Occipital lobe (tissue), 2 donors: ENCODE data around the gene PIP4K2A. TPM values are rescaled to one million over a fixed set of nuclear protein-coding genes. Genes with fewer than 3 reads are reported as not detected.
"Not testable (repeated sequence)": the region's sequence is repeated elsewhere in the genome, so short reads cannot be mapped to it uniquely, and the experiment has no call there.

ENCODE experiments used
- DNase-seq: peaks from one replicate; lab custom pipeline; 2025; lab: John Stamatoyannopoulos, UW
- total RNA-seq: library from RNA; depleted of rRNA; stranded (reverse); fragments of >200 nt; gene quantifications from one replicate; pipeline ENCODE4 v1.2.3, GENCODE V29; 2014

Gene PIP4K2A
- total RNA-seq, 1 donor from 2014 or later: 41.0 TPM

DNA sequence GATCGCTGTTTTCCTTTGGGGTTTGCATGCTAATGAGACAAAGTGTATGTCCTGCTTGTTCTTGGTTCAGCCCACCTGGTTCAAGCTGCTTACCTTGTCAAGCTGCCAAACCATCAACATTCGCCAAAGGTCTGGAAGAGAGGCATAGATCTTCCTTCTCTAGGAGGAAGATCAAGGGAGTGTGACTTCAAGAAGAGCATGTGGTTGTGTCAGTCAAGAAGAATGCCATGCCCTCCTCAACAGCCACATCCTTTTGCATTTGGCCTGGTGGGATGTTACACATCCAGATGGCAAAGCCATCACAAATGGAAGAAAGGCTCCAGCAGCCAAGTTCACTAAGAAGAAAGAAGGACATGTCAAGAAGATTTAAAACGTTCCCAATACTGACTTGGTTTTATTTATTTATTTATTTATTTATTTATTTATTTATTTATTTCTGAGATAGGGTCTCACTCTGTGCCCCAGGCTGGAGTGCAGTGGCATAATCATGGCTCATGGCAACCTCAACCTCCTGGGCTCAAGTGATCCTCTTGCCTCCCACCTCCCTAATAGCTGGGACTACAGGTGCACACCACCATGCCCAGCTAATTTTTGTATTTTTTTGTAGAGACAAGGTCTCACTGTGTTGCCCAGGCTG, 5.1 kb upstream of the PIP4K2A start:
- DNase-seq: no peak

DNA sequence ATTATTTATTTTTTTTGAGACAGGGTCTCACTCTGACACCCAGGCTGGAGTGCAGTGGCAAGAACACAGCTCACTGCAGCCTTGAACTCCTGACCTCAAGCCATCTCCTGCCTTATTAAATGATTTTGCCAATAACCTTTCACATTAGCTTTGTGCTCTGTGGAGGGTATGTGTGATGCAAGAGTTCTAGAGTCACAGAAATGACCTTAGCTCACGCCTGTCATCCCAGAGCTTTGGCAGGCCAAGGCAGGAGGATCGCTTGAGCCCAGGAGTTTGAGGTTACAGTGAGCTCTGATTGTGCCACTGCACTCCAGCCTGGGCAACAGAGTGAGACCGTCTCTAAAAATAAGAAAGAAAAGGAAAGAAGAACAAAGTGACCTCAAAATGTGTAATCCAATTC, 4.3 kb upstream of the PIP4K2A start:
- not testable (repeated sequence) for DNase-seq

DNA sequence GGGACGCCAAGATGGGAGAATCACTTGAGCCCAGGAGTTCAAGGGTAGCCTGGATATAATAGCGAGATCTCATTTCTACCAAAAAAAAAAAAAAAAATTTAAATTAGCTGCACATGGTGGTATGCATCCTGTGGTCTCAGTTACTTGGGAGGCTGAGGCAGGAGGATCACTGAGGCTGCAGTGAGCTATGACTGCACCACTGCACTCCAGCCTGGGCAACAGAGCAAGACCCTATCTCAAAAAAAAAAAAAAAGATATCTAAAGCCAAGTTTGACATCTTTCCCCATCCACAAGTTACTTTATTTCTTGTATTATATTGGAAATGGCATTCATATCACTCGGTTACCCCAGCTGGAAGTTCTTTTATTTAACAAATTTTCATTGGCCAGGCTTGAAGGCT, 3.4 kb upstream of the PIP4K2A start:
- no peak for DNase-seq

DNA sequence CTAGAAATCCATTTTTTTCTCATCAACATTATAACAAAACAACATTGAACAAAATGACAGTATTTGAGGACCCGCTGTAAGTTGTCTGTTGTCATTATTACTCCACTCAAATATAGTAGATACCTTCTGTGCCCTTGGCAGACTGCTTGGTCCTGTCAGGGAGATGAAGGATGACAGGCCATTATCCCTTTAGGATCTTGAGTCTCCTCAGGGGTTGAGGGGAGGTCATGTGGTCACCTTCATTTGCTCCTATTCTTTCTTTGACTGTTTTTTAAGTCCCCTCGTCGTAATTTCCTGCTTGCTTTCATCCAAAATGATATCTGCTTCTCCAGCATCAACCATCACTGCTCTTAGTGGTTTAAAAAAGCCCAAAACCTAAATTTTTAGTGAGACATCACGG, 2.6 kb upstream of the PIP4K2A start:
- DNase-seq: no peak

DNA sequence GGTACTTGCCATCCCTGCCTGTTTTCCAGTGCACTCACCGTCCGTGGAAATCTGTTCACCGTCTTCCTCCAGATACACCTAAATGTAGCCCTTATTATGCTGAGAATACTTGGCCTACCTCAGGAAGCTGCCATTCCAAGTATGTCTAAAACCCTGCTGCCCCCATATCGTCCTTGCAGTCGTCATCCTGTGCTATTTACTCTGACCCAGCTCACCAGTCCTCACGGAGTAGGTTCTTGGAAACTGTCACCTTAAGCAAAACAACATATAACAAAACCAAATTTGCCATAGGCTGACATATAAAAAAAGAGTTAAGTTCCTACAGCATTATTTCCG, 880 bp upstream of the PIP4K2A start:
- no peak for DNase-seq

DNA sequence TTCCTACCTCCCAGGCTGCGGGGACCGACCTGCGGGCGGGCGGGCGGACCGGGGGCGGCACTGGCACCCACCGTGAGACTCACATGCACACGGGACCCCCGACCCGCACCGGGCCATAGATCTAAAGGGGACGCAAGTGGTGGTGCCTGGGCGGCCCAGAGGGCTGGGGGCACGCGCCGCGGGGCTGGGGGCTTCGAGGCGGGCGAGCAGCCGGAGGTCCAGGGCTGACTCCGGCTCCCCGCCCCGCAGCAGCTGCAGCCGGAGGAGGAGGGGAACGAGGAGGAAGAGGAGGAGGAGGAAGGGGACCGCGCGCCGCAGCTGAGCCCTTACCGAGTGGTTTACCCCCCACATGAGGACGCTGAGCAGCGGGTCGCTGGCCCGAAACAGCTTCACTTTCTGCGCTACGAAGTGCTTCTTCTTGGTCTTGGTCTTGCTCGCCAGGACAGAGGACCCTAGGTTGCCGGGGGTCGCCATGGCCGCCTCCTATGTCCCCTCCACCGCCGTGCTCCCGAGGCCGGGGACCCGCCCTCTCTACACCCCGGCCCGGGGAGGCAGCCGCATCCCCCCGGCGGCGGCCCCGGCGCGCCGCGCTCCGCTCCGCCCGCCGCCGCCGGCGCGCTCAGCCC, 412 bp downstream of the PIP4K2A start:
- DNase-seq: no peak

DNA sequence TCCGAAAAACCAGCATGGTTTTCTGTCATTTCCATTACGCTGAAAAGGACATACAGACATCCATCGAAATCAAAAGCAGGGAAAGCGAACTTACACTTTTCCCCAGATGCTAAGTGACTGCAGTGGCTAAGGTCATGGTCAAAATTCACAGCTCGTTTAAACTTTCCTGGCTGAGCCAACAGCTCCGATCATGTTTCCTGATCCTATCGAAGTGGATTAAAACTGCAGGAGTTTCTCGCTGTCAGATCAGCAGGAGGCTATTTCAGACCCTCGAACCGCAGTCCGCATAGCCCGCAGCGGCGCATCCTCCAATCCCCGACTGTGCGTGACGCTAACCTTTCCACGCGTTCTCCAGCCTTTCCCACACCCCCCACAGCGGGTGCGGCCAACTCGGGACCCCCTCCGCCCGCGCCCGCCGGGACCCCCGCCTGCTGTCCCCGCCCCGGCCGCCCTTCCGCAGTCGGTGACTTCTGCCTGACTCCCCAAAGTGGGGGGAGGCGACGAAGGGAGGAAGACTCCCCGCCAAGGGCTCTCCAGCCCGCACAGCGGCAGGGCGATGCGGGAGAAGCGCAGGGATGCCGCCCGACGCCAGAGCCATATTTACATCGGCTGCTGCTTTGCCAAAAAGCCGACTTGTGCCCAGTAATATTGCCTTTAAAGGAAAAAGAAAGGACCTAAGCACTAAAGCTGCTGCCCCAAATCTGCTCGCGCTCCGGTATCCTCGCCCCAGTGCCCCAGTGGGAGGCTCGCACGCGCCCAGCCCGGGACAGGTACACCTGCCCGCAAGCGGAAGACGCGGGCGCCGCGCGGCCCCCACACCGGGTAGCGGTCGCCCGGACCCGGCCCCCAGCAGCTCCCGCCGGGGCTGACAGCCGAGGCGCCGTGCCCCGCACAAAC, 1.2 kb downstream of the PIP4K2A start:
- DNase-seq: no peak

DNA sequence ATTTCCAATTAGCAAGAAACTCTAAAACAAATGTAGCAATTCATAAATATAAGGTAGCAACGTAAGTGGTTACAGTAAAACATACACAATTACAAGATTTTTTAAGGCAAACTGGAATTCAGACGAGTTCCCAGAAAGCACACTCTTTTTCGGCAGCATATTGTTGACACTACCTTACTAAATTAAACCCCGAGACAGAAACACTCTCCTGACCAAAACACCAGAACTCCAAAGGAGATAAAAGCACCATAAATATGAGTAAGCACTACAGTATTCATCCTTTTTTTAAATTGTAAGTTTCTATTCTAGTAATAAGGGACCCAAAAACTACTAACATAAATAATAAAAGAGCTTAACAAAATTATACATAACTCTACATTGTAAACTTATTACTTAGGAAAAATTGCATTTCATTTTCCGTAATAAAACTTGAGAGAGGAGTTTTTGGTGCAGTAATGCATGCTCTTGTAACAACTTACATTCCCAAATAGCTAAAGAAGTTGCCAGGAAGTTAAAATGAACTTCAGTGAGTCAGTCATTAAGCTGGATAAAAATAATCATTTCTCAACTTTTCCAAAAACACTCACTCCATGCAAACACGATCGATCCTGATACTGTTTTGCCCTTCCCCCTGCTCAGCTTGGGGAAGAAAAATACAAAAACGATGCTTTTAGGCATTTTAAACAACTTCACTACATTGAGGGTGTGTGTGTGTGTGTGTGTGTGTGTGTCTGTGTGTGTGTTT, 2.0 kb downstream of the PIP4K2A start:
- DNase-seq: no peak

DNA sequence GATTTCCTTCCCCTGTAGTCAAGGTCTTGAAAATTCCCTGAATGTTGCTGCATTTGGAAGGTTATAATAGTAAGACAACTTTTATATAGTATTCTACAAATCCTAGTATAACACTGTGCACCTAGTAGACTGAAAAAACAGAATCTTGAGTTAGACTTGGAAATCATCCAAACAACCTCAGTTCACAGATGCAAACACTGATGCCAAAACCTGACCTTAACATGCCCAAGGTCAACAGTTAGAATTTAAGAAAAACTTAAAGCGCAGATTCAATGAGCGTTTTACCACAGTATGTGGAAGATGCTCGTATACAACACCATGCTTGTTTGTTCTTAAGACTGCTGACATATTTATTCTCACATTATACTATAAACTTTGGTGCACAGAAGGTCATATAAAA, 3.0 kb downstream of the PIP4K2A start:
- no peak for DNase-seq

DNA sequence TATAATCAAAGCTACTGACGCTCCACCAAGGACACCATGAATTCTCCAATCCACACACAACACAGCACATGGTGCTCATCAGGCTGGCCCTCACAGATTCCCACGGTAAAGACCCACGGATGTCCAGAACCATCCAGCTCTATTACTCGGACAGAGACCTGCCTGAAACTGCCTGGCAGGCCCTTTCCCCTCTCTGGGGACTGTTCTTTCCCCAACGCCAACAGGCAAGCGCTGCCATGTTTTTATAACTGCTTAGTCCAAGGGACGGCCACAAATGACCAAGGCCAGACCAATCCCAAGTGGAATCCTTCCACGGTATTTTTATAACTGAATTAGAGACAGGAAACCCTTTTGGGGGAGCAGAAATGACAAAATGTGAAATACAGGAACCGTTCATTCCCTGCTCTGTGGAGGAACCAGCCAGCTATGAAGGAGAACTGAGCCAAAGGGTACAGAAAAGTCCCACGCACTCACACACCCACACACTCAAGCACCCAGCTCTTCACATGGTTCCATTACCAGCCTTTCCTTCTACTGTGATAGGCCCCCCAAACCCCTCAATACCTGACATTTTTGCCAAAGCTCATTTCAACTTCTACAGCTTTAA, 4.1 kb downstream of the PIP4K2A start:
- no peak for DNase-seq

DNA sequence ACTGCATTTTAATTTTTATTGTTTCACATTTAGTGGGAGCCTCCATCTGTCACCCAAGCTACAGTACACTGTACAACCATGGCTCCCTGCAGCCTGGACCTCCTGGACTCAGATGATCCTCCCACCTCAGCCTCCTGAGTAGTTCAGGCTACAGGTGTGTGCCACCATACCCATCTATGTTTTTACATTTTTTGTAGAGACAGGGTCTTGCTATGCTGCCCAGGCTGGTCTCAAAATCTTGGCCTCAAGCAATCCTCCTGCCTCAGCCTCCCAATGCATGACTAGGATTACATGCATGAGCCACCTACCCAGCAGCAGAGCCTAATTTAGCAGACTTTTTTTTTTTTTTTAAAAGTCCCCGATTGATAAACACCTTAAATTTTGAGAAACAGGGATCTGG, 5.6 kb downstream of the PIP4K2A start:
- DNase-seq: no peak

DNA sequence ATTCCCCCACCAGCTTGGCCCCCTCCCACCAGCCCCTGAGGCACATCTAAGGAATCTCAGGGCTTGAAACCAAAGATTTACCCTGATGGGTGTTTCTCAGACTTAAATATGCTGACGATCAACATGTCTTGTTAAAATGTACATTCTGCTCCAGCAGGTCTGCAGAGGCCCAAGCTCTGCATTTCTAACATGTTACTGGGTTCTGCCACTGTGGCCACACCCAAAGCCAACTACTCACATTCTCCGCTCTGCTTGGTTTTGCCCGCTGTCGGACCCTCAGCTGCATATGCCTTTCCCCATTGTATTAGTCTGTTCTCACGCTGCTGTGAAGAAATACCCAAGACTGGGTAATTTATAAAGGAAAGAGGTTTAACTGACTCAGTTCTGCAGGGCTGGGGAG, 8.9 kb downstream of the PIP4K2A start:
- no peak for DNase-seq

DNA sequence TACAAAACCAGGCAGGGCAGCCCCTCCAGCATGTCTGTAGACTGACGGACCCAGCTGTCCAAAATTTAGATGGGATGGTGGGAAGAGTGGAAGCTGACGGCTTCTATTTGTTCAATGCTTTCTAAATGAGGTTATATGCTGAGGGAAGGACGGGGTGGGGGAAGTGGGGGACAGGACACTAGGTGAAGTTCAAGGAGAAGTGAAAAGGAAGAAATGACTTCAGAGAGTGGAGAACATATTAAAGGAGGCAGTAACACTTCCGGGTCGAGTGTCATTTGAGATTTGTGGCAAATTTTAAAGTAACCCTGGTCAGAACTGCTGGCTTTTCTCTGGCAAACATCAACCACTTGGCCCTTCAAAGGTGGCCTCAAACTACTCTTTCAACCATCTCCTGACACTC, 9.4 kb downstream of the PIP4K2A start:
- DNase-seq: no peak

DNA sequence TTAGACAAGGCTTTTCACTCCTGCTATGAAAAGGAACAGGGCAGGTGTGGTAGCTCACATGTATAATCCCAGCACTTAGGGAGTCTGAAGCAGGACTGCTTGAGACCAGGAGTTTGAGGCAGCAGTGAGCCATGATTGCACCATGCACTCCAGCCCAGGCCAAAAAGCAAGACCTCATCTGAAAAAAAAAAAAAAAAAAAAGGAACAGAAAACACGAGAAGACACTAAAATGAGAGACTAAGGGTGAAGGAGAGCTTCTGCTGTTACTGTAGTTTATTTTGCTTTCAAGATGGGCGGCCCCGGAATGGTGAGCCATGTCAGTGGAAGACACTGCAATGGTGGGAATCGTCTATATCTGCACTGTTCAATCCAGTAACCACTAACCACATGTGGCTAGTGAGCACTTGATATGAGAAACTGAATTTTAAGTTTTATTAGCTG, 9.9 kb downstream of the PIP4K2A start:
- DNase-seq: no peak

DNA sequence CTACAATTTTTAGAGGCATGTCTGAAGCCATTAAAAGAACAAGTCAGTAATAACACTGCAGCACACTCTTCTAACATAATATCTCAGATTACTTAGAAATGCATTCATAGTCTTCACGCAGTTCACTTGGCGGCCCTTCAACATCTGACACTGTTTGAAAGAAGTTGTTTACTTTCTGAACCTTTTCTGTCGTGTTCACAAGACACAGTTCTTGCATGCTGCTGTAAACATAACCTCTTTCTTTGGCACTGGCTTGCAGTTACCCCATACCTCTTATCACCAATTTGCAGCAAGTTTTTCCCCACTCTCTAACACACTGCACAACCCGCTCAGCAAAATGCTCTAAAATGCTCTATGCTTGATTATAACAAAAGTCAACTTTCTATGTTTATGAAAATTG, 12.0 kb downstream of the PIP4K2A start:
- no peak for DNase-seq

DNA sequence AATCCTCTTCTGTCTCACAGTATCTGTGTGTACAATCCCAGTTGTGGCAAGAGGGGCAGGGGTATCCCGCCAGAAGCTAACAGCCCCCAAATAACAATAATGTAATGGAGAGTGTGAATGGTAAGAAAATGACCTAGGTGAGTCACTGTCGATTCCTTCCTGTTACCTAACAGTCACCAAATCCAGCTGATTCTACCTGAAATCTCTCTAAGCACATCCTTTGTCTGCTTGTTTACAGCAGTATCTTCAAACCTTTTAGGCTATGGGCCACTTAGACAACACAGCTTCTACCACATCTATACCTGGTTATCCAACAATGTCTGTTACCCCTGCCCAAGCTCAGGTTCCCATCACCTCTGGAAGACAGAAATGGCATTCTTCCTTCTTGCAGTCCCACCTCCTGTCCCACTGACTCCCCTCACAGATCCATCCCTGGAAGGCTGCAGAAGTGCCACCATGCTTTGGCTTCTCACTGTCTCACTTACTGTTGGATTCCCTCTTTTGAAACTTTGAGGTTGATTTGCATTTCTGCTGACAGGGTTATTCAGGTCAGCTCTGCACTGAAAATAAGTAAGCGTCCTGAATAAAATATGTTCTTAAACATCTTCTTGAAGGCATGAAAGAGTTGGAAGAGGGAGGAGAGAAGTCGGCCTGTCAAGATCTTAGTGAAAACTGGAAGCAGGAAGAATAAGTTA, 13.1 kb downstream of the PIP4K2A start:
- DNase-seq: no peak

DNA sequence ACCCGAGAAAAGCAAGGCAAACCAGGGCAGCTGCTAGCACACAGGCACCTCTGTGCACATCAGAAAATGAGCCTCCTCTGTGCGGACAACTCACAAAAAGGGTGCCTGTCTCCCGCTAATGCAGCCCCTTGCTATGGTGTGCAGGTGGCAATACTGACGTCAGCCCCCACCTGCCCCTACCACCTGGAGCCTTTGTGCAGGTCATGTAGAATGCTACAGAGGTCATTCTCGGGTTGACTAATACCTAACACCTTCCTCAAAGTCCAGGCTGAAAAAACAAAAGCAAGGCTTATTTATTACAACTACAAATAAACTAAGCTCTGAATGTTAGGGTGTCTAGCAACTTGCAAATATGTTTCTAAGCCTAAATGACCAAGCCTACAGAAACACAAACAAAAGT, 13.9 kb downstream of the PIP4K2A start:
- DNase-seq: no peak

DNA sequence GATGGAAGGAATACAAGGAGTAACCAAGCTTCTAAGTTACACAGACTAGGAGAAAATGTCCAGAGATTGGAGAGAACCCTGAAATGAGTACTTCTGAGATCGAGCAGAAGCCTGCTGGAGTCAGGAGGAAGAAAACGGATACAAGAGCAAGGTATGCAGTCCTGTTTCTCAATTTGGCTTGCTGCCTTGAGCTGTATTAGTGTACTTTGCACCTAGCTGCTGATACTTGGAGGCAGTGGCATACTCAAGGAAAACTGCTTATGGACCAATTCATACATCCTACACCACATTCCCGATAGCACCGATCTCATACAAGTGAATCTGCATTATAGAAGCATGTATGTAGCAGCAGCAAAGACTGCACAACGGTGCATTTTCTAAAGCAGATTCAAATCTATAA, 14.4 kb downstream of the PIP4K2A start:
- no peak for DNase-seq

DNA sequence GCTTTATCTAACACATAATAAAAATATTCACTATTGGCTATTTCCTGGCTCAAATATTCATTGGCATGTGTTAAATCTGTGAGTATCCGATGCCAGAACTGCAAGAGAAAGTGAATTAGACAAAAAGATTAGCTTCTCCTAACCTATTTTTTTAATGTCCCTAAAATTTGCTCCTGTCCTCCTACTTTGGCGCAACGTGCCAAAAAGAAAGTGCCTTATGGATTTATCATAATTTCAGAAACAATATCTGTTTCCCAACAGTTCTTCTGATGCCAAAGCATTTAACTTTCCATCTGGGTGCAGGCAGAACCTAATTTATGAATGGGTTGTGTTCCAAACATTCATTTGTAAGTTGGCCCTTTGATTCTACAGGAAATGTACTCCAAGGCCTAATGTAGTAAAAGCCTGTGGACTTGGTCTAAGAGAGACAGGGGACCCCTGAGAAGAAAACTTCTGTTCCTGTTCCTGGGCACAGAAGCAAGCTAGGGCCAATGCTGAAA, 15.4 kb downstream of the PIP4K2A start:
- no peak for DNase-seq

DNA sequence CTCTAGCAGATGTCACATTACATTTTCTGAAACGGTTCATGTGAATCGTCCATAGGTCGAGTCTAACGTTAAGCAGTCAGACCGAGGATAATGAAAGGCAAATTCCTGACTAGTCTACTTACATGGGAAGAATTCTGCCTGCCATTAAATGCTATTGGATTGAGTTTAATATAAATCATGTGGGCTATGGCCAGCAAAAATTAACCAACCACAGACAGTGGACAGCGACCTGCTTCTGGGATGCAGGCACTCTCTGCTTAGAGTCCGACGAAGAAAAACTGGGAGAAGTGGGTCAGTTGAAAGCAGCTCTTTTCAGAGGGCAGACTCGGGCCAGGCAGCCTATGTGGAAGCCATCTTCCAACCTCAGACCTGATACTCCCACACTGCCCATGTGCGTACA, 16.6 kb downstream of the PIP4K2A start:
- no peak for DNase-seq

DNA sequence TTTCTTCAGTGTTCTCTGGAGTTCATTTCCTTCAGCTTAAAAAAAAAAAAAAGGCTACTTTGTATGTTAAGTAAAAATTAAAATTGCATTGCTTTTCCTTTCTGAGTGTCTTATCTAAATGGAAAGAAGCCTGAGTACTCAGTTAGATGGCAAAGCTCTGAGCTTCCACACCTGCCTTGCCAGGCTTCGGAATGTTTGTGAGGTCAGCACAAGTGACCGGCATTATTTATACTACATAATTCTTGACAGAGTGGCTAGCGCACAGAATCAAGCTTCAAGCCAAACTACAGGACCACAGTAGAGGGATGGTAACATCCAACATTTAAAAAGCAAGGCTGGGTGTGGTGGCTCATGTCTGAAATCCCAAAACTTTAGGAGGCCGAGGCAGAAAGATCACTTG, 17.3 kb downstream of the PIP4K2A start:
- DNase-seq: no peak
